Mucosa of gallbladder (tissue), 1 donor: ENCODE measurements around the gene SEC31A. TPM values are rescaled to one million over a fixed set of nuclear protein-coding genes. Genes with fewer than 3 reads are reported as not detected.

Experiments
- DNase-seq: peaks from one replicate; pipeline ENCODE4 v3.0.0-alpha.2; 2020; ENCODE audit warnings: low spot score
- total RNA-seq: library from RNA; stranded (reverse); gene quantifications from one replicate; pipeline ENCODE4 v1.2.1, GENCODE V29; 2021
- donor health status: DM: no; HTN: no; CAD: no.

The SEC31A gene
- total RNA-seq, 1 donor from 2014 or later = 227 TPM

- DNase-seq = no peak
Measured at GRCh38 chr4:82773057-82773456, 117.9 kb downstream of the SEC31A start.

- no peak for DNase-seq
Measured at GRCh38 chr4:82770607-82771006, 120.3 kb downstream of the SEC31A start.

Other genes starting within 250 kb of the SEC31A start
- 22.9 TPM for gene SCD5, start 92.4 kb downstream of the SEC31A start, total RNA-seq
- gene THAP9, start 9.6 kb upstream of the SEC31A start, total RNA-seq = 2.8 TPM
- 11.5 TPM for gene LIN54, start 119.7 kb upstream of the SEC31A start, total RNA-seq
- gene COPS4, start 144.0 kb upstream of the SEC31A start, total RNA-seq = 31.5 TPM
- 8.2 TPM for gene PLAC8, start 223.6 kb upstream of the SEC31A start, total RNA-seq